D341Med (cell line): ENCODE measurements around the gene HS3ST3B1.

ENCODE experiments used
- DNase-seq: peaks from one replicate; pipeline ENCODE4 v3.0.0; 2012; ENCODE audit warnings: low spot score

The HS3ST3B1 gene

GRCh38 chr17:14300575-14301278 lies at the start of gene HS3ST3B1:
Gene HS3ST3B1, plus strand, starts transcription at chr17:14301081. Its CDS starts 438 bp downstream, at chr17:14301519.
- peak; percentile 84 for DNase-seq

- no peak for DNase-seq
Measured at GRCh38 chr17:14261406-14261805, 39.5 kb upstream of the HS3ST3B1 start.

- DNase-seq, result no peak
Measured at GRCh38 chr17:14268264-14268663, 32.6 kb upstream of the HS3ST3B1 start.

GRCh38 chr17:14269473-14269872 lies 31.4 kb upstream of the HS3ST3B1 start:
- no peak for DNase-seq

GRCh38 chr17:14270508-14270907 lies 30.4 kb upstream of the HS3ST3B1 start:
- no peak for DNase-seq

GRCh38 chr17:14276535-14277250 lies 24.2 kb upstream of the HS3ST3B1 start:
- no peak for DNase-seq

GRCh38 chr17:14281530-14281929 lies 19.4 kb upstream of the HS3ST3B1 start:
- DNase-seq, result no peak

- no peak for DNase-seq
Measured at GRCh38 chr17:14282726-14283125, 18.2 kb upstream of the HS3ST3B1 start.

- no peak for DNase-seq
Measured at GRCh38 chr17:14289162-14289561, 11.7 kb upstream of the HS3ST3B1 start.

GRCh38 chr17:14294876-14295275 lies 6.0 kb upstream of the HS3ST3B1 start:
- DNase-seq, result no peak

- DNase-seq, result no peak
Measured at GRCh38 chr17:14295676-14296075, 5.2 kb upstream of the HS3ST3B1 start.

GRCh38 chr17:14296166-14296910 lies 4.5 kb upstream of the HS3ST3B1 start:
- DNase-seq, result no peak

GRCh38 chr17:14297161-14297851 lies 3.6 kb upstream of the HS3ST3B1 start:
- peak; percentile 48 for DNase-seq

GRCh38 chr17:14298221-14298946 lies 2.5 kb upstream of the HS3ST3B1 start:
- no peak for DNase-seq

- DNase-seq, result no peak
Measured at GRCh38 chr17:14298947-14299279, 2.0 kb upstream of the HS3ST3B1 start.

- DNase-seq, result no peak
Measured at GRCh38 chr17:14299280-14300141, 1.4 kb upstream of the HS3ST3B1 start.

GRCh38 chr17:14301279-14302090 lies 604 bp downstream of the HS3ST3B1 start:
- DNase-seq, result peak; percentile 41

- DNase-seq, result no peak
Measured at GRCh38 chr17:14302091-14302430, 1.2 kb downstream of the HS3ST3B1 start.

GRCh38 chr17:14302431-14303099 lies 1.7 kb downstream of the HS3ST3B1 start:
- peak; percentile 82 for DNase-seq
